Measurements from ENCODE around the gene WIZ.
A peak's percentile ranks its signal among the peaks of the same experiment; 100 is the strongest.

The WIZ gene

DNA sequence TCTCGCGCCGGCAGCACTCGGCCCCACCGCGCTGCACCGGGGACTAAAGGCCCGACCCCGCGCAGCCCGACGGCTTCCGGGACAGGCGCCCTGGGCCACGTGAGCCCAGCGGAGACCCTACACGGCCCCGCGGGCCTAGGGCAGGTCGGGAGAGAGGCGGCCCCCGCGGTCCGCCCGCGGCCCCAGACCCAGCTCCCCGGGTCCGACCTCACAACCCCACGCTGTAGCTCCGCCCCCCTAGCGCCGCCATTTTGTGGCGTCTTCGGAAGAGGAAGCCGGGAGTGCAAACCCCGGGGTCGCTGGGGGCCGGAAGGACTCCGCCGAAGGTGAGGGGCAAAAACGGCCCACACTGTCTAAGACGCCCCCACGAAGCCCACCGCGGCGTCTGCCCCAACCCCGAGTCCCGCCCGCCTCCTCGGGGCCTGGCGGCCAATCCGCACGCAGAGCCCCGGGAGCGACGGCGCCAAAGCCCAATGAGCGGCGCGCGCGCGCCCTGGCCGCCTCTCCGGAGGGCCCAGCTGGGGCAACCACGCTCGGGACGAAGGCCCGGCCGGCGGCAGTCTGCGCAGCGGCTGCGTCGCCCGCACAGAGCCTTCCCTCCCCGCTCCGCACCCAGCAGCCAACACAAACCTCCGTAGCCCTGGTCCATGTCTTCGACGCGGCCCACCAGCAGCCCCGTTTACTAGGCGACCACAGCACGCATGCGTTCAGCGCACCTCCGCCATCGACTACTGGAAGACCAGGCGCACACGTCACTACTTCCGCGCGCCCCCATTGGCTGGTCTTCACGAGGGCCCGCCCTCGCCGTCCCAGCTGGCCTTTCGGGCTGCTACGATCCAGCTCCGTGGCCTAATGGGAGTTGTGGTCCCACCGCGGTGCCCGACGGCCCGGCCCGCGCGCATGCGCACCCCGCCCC is 70.4 kb downstream of the WIZ start, which contains the start of gene AKAP8:
Gene AKAP8, minus strand, starts transcription at position 705 of the 916 bp plus-strand sequence. Its CDS starts 56 bp downstream, at position 649.
- TF ChIP-seq CREB1 (IDR thresholded peaks at IDR 0.05; ENCODE audit: low read depth): peak; percentile 76
- peak; percentile 9; the same call in 1 of the 2 replicates for TF ChIP-seq TEAD4 (IDR thresholded peaks at IDR 0.05)
- TF ChIP-seq NFIC (IDR thresholded peaks at IDR 0.05): no peak
- TF ChIP-seq, protein P1, sequence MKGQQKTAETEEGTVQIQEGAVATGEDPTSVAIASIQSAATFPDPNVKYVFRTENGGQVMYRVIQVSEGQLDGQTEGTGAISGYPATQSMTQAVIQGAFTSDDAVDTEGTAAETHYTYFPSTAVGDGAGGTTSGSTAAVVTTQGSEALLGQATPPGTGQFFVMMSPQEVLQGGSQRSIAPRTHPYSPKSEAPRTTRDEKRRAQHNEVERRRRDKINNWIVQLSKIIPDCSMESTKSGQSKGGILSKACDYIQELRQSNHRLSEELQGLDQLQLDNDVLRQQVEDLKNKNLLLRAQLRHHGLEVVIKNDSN (IDR thresholded peaks at IDR 0.05): peak; percentile 42; the same call in 1 of the 2 replicates
- peak; percentile 34; the same call in 1 of the 2 replicates for TF ChIP-seq ZBTB7A (IDR thresholded peaks at IDR 0.05; ENCODE audit: low read depth)
- peak; percentile 22; the same call in 1 of the 2 replicates for TF ChIP-seq TCF12 (IDR thresholded peaks at IDR 0.05; ENCODE audit: low read depth)
- no peak for TF ChIP-seq RAD21 (IDR thresholded peaks at IDR 0.05; ENCODE audit: low read depth)
- no peak for TF ChIP-seq CEBPB (IDR thresholded peaks at IDR 0.05)
- peak; percentile 90 for TF ChIP-seq YY1 (IDR thresholded peaks at IDR 0.05; ENCODE audit: low read depth)
- no peak for TF ChIP-seq EGR1 (IDR thresholded peaks at IDR 0.05)
- TF ChIP-seq, protein P2, sequence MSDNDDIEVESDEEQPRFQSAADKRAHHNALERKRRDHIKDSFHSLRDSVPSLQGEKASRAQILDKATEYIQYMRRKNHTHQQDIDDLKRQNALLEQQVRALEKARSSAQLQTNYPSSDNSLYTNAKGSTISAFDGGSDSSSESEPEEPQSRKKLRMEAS (IDR thresholded peaks at IDR 0.05): peak; percentile 39; the same call in 1 of the 2 replicates
- TF ChIP-seq TAF1 (IDR thresholded peaks at IDR 0.05; ENCODE audit: low read depth): peak; percentile 14; the same call in 1 of the 2 replicates
- TF ChIP-seq, protein P3, sequence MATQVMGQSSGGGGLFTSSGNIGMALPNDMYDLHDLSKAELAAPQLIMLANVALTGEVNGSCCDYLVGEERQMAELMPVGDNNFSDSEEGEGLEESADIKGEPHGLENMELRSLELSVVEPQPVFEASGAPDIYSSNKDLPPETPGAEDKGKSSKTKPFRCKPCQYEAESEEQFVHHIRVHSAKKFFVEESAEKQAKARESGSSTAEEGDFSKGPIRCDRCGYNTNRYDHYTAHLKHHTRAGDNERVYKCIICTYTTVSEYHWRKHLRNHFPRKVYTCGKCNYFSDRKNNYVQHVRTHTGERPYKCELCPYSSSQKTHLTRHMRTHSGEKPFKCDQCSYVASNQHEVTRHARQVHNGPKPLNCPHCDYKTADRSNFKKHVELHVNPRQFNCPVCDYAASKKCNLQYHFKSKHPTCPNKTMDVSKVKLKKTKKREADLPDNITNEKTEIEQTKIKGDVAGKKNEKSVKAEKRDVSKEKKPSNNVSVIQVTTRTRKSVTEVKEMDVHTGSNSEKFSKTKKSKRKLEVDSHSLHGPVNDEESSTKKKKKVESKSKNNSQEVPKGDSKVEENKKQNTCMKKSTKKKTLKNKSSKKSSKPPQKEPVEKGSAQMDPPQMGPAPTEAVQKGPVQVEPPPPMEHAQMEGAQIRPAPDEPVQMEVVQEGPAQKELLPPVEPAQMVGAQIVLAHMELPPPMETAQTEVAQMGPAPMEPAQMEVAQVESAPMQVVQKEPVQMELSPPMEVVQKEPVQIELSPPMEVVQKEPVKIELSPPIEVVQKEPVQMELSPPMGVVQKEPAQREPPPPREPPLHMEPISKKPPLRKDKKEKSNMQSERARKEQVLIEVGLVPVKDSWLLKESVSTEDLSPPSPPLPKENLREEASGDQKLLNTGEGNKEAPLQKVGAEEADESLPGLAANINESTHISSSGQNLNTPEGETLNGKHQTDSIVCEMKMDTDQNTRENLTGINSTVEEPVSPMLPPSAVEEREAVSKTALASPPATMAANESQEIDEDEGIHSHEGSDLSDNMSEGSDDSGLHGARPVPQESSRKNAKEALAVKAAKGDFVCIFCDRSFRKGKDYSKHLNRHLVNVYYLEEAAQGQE (IDR thresholded peaks at IDR 0.05; ENCODE audit: low read depth): no peak

DNA sequence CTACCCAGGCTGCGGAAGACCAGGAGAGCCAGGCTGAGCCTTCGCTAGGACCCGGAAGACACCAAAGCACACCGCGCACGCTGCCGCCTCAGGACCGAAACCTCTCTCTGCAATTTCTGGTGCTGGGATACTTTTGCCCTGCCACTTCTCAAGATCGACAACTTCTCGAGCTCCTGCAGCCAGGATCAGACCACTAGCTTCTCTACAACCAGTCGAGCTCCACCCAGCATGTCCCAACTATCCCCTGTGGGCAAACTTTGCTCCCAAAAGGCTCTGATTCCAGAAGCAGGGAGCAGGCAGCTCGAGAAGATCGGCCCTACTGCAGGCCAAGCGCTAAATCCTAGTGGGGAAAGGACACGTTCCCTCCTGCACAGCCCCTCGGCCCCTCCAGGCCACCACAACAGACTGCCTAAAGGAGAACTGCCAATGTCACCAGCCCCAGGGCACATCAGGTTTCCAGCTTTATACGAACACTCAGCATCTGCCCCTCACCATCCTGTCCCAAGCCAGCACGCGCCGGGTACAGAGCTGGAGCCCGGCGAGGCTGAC is 71.1 kb downstream of the WIZ start:
- no peak for TF ChIP-seq CEBPB (IDR thresholded peaks at IDR 0.05)
- TF ChIP-seq, protein P2 (IDR thresholded peaks at IDR 0.05): peak; percentile 65

DNA sequence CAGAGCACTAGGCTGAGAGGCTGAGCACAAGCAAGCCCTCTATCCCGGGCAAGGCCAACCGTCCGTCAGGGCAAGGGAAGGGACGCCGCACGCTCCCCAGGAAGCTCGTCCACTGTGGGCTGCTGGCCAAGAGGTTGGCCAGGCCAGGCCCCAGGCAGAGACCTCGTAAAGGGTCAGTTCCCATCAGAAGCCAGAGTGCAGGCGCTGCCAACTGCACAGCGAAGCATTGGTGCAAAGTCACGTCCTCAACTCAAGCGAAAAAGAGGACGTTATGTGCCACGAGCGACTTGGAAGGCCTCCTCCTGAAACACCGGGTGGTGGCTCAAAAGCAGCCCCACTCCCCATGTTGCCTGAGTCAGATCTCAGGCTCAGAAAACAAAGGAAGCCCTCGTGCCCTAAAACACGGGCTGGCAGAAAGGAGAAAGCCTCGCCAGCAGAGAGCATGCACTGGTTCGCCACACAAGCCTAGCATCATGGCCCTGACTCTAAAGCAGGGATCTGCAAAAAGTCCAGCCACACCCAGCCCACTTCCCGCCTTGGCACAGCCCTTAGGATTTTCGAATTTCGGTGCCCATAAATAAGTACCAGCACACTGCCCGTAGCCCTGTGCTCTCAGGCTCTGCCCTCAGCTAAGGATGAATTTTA is 74.8 kb downstream of the WIZ start:
- no peak for TF ChIP-seq CREB1 (IDR thresholded peaks at IDR 0.05; ENCODE audit: low read depth)
- 0 out of 2 replicates have a peak, but pooled peaks have one; percentile 25 for TF ChIP-seq NFIC (IDR thresholded peaks at IDR 0.05)

DNA sequence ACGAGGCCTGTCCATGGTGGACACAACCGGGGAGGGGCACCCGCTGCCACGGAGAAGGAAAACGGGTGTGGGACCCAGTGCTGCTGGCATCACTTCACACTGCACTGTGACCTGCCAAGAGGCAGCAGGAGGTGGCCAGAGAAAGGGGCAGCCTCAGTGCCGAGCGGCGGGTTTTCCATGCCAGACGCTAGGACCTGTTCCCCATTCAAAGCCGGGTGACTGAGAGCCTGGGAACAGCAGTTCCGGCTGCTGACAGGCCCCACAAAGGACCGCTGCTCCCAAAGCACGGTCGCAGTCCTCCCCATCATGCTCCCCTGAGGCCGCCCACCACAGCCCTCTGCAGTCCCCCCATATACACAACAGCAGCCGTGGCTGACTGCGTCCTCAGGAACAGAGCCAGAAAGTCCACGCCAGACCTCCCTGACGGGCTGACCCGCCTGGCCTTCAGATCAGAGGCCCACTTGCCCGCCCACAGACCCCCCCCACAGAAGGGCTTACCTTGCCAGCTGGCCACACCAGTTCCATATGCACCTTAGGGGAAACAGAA is 75.6 kb downstream of the WIZ start:
- TF ChIP-seq NFIC (IDR thresholded peaks at IDR 0.05) (no peak), ZBTB7A (IDR thresholded peaks at IDR 0.05; ENCODE audit: low read depth) (no peak), FOXM1 (IDR thresholded peaks at IDR 0.05; ENCODE audit: borderline replicate concordance, low read depth) (no peak), RAD21 (IDR thresholded peaks at IDR 0.05; ENCODE audit: low read depth) (no peak), TEAD4 (IDR thresholded peaks at IDR 0.05) (no peak), YY1 (IDR thresholded peaks at IDR 0.05; ENCODE audit: low read depth) (no peak), EGR1 (IDR thresholded peaks at IDR 0.05) (no peak), TAF1 (IDR thresholded peaks at IDR 0.05; ENCODE audit: low read depth) (no peak), CEBPB (IDR thresholded peaks at IDR 0.05) (no peak), TCF12 (IDR thresholded peaks at IDR 0.05; ENCODE audit: low read depth) (no peak), EP300 (IDR thresholded peaks at IDR 0.05; ENCODE audit: borderline replicate concordance) (no peak), CREB1 (IDR thresholded peaks at IDR 0.05; ENCODE audit: low read depth) (no peak)
- TF ChIP-seq, protein P1 (IDR thresholded peaks at IDR 0.05): no peak
- TF ChIP-seq, protein P2 (IDR thresholded peaks at IDR 0.05): no peak
- TF ChIP-seq, protein P3 (IDR thresholded peaks at IDR 0.05; ENCODE audit: low read depth): no peak

DNA sequence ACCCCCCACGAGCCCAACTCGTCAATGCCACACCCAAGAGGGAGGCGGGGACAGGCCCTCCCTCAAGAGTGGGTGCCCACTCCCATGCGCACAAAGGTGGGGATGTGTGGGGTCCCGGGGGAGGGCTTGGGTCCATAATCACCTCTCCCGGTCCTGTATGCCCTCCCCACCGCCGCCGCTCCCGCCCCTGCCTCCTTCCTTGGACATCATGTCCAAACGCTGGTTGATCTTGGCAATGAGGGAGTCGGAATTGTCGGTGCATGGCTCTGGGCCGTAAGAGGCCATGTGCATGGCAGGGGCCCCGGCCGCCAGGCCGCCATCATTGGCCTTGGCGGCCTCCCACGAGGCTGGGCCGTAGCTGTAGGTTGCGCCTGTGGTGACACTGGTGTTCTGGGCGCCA is 76.1 kb downstream of the WIZ start:
- no peak for TF ChIP-seq TCF12 (IDR thresholded peaks at IDR 0.05; ENCODE audit: low read depth)
- TF ChIP-seq, protein P1 (IDR thresholded peaks at IDR 0.05): no peak
- TF ChIP-seq RAD21 (IDR thresholded peaks at IDR 0.05; ENCODE audit: low read depth): no peak
- no peak for TF ChIP-seq ZBTB7A (IDR thresholded peaks at IDR 0.05; ENCODE audit: low read depth)
- TF ChIP-seq FOXM1 (IDR thresholded peaks at IDR 0.05; ENCODE audit: borderline replicate concordance, low read depth): no peak
- TF ChIP-seq NFIC (IDR thresholded peaks at IDR 0.05): no peak
- no peak for TF ChIP-seq TAF1 (IDR thresholded peaks at IDR 0.05; ENCODE audit: low read depth)
- TF ChIP-seq, protein P3 (IDR thresholded peaks at IDR 0.05; ENCODE audit: low read depth): no peak
- no peak for TF ChIP-seq TEAD4 (IDR thresholded peaks at IDR 0.05)
- TF ChIP-seq YY1 (IDR thresholded peaks at IDR 0.05; ENCODE audit: low read depth): no peak
- TF ChIP-seq CREB1 (IDR thresholded peaks at IDR 0.05; ENCODE audit: low read depth): no peak
- TF ChIP-seq EGR1 (IDR thresholded peaks at IDR 0.05): no peak
- TF ChIP-seq CEBPB (IDR thresholded peaks at IDR 0.05): no peak
- TF ChIP-seq EP300 (IDR thresholded peaks at IDR 0.05; ENCODE audit: borderline replicate concordance): no peak
